Measurements from ENCODE around the gene DCAF8L2.

- no peak for TF ChIP-seq POLR2A (IDR thresholded peaks at IDR 0.05)
- TF ChIP-seq, protein P1, sequence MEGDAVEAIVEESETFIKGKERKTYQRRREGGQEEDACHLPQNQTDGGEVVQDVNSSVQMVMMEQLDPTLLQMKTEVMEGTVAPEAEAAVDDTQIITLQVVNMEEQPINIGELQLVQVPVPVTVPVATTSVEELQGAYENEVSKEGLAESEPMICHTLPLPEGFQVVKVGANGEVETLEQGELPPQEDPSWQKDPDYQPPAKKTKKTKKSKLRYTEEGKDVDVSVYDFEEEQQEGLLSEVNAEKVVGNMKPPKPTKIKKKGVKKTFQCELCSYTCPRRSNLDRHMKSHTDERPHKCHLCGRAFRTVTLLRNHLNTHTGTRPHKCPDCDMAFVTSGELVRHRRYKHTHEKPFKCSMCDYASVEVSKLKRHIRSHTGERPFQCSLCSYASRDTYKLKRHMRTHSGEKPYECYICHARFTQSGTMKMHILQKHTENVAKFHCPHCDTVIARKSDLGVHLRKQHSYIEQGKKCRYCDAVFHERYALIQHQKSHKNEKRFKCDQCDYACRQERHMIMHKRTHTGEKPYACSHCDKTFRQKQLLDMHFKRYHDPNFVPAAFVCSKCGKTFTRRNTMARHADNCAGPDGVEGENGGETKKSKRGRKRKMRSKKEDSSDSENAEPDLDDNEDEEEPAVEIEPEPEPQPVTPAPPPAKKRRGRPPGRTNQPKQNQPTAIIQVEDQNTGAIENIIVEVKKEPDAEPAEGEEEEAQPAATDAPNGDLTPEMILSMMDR (IDR thresholded peaks at IDR 0.05): no peak
- no peak for TF ChIP-seq EP300 (IDR thresholded peaks at IDR 0.05)
- TF ChIP-seq POLR2AphosphoS5 (IDR thresholded peaks at IDR 0.05): no peak
These were observed 90.6 kb downstream of the DCAF8L2 start for GRCh38 chrX:27680726-27681125.
